Neural cell (in vitro differentiated cells): ENCODE measurements around the gene C8A. TPM values are rescaled to one million over a fixed set of nuclear protein-coding genes. Genes with fewer than 3 reads are reported as not detected.

Experiments
- H2AFZ ChIP-seq: fragments of 200-600, 300-800 bp; sonication (generic), shearing (Covaris generic); 2 replicates; pipeline ENCODE4 v1.6.0; 2014; ENCODE audit warnings: low read depth, mild to moderate bottlenecking, antibody characterized with exemption, low read length, moderate library complexity
- H3F3A ChIP-seq: fragments of 200-600 bp; shearing (Covaris generic); 2 replicates; pipeline ENCODE4 v1.6.1; 2016; ENCODE audit warnings: mild to moderate bottlenecking, moderate library complexity, mixed read lengths, antibody characterized with exemption, low read length; ENCODE audit not compliant: insufficient read depth, poor library complexity, severe bottlenecking
- H3K27ac ChIP-seq: fragments of 200-600, 300-800 bp; sonication (generic), shearing (Covaris generic); 2 replicates; pipeline ENCODE4 v1.5.1; 2014; ENCODE audit warnings: mild to moderate bottlenecking, low read length, moderate library complexity
- H3K27me3 ChIP-seq: fragments of 300-800, 200-600 bp; sonication (generic), shearing (Covaris generic); 2 replicates; pipeline ENCODE4 v1.6.0; 2014; ENCODE audit warnings: mild to moderate bottlenecking, low read depth, low read length, moderate library complexity; ENCODE audit not compliant: insufficient read depth
- H3K36me3 ChIP-seq: fragments of 300-800, 200-600 bp; sonication (generic), shearing (Covaris generic); 2 replicates; pipeline ENCODE4 v1.5.1; 2014; ENCODE audit warnings: mild to moderate bottlenecking, antibody characterized with exemption, low read length, moderate library complexity; ENCODE audit not compliant: insufficient read depth
- H3K4me2 ChIP-seq: fragments of 300-800, 200-600 bp; sonication (generic), shearing (Covaris generic); 2 replicates; pipeline ENCODE4 v1.6.0; 2014; ENCODE audit warnings: mild to moderate bottlenecking, low read length
- H3K4me3 ChIP-seq: fragments of 300-800, 200-600 bp; sonication (generic), shearing (Covaris generic); 2 replicates; pipeline ENCODE4 v1.5.1; 2014; ENCODE audit warnings: mild to moderate bottlenecking, low read length, moderate library complexity
- H3K79me2 ChIP-seq: fragments of 200-600 bp; shearing (Covaris generic); replicated peaks from 2 replicates; pipeline ENCODE4 v1.6.0; 2014; ENCODE audit warnings: mild to moderate bottlenecking, low read length, moderate library complexity; ENCODE audit not compliant: insufficient read depth
- H3K9ac ChIP-seq: fragments of 300-800, 200-600 bp; sonication (generic), shearing (Covaris generic); 2 replicates; pipeline ENCODE4 v1.6.1; 2016; ENCODE audit warnings: mild to moderate bottlenecking, low read length, mixed read lengths
- H3K9me2 ChIP-seq: fragments of 200-600 bp; shearing (Covaris generic); 2 replicates; pipeline ENCODE4 v1.6.1; 2016; ENCODE audit warnings: mild to moderate bottlenecking, low read length, mixed read lengths; ENCODE audit not compliant: insufficient read depth
- H3K9me3 ChIP-seq: fragments of 200-600, 300-800 bp; sonication (generic), shearing (Covaris generic); 2 replicates; pipeline ENCODE4 v1.6.1; 2016; ENCODE audit warnings: mild to moderate bottlenecking, mixed run types, low read length, moderate library complexity, mixed read lengths
- H4K20me1 ChIP-seq: fragments of 200-600 bp; shearing (Covaris generic); 2 replicates; pipeline ENCODE4 v1.6.1; 2016; ENCODE audit warnings: mild to moderate bottlenecking, mixed run types; ENCODE audit not compliant: insufficient read depth
- EP300 ChIP-seq: fragments of 450-650 bp; conservative IDR thresholded peaks from 2 replicates; pipeline ENCODE4 v1.6.1; 2014; ENCODE audit warnings: antibody characterized with exemption, mild to moderate bottlenecking, moderate library complexity; ENCODE audit not compliant: poor library complexity, severe bottlenecking
- EZH2 ChIP-seq: fragments of 200-600, 300-800 bp; shearing (Covaris generic), sonication (generic); IDR thresholded peaks from 2 replicates; pipeline ENCODE4 v1.6.1; 2014; ENCODE audit warnings: antibody characterized with exemption, low read length, borderline replicate concordance, mild to moderate bottlenecking; ENCODE audit not compliant: insufficient read depth, poor library complexity, severe bottlenecking
- MXI1 ChIP-seq: fragments of 450-650 bp; conservative IDR thresholded peaks from 2 replicates; pipeline ENCODE4 v1.6.1; 2014; ENCODE audit warnings: antibody characterized with exemption, mild to moderate bottlenecking; ENCODE audit not compliant: poor library complexity, severe bottlenecking
- POLR2AphosphoS5 ChIP-seq: IDR thresholded peaks from 2 replicates; pipeline ENCODE4 v1.6.1; 2012
- RAD21 ChIP-seq: fragments of 450-650 bp; conservative IDR thresholded peaks from 2 replicates; pipeline ENCODE4 v1.6.1; 2014; ENCODE audit warnings: antibody characterized with exemption, mild to moderate bottlenecking, moderate library complexity
- REST ChIP-seq: IDR thresholded peaks from 2 replicates; pipeline ENCODE4 v1.6.1; 2012; ENCODE audit warnings: borderline replicate concordance
- SMC3 ChIP-seq: fragments of 450-650 bp; conservative IDR thresholded peaks from 2 replicates; pipeline ENCODE4 v1.6.1; 2014; ENCODE audit warnings: antibody characterized with exemption, mild to moderate bottlenecking, moderate library complexity; ENCODE audit not compliant: poor library complexity
- TAF1 ChIP-seq: IDR thresholded peaks from 2 replicates; pipeline ENCODE4 v1.6.1; 2012; ENCODE audit warnings: low read depth
- polyA plus RNA-seq: library from polyadenylated mRNA; depleted of rRNA; stranded (reverse); fragments of >200 nt; gene quantifications from 2 replicates; pipeline ENCODE4 v1.2.3, GENCODE V29; 2014
- TF ChIP-seq, protein P1 (sequence below): fragments of 450-650 bp; IDR thresholded peaks from 2 replicates; pipeline ENCODE4 v1.5.1; 2014; ENCODE audit warnings: antibody characterized with exemption, mild to moderate bottlenecking, moderate library complexity; ENCODE audit not compliant: poor library complexity, severe bottlenecking

The C8A gene
- polyA plus RNA-seq, 1 donor from 2014 or later, result not detected

DNA sequence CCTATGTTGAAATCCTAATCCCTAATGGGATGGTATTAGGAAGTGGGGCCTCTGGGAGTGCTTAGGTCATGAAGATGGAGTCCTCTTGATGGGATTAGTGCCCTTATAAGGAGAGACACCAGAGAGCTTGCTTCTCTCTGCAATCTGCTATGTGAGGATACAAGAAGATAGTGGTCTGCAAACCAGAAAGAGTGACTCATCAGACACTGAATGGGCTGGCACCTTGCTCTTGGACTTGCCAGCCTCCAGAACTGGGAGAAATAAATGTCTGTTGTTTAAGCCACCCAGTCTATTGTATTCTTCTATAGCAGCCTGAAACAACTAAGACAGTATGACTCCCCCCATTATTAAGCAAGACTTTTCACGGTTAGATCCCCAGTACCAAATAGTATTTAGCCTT lies 67.9 kb downstream of the C8A start:
- Histone ChIP-seq H3K9ac (no peak overlapping the region), H3K4me3 (no peak overlapping the region), H4K20me1 (no peaks in the 10 kb centered on the region)

DNA sequence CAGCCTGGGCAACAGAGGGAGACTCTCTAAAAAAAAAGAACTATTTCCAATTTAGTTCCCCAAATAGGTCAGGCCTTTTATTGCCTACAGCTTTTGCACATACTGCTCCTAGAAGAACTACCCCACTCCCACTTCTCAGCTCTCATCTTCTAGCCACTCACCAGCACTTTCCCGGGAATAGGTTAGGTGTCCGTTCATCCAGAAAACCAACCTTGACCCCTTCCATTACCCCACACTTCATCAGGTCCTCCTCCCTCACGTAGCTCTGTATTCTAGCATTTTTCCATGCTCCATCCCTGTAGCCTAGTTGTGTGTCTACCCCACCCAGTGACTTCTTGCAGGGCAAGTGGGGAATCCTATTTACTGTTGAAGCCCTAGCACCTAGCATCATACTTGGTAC lies 68.6 kb downstream of the C8A start:
- no peak overlapping the region for H3K4me2 ChIP-seq
- H3K9ac ChIP-seq, result no peak overlapping the region
- H3K27ac ChIP-seq, result no peak overlapping the region
- no peaks in the 10 kb centered on the region for H3K9me2 ChIP-seq
- TF ChIP-seq RAD21, result no peak
- TF ChIP-seq REST, result no peak
- TF ChIP-seq, protein P1, sequence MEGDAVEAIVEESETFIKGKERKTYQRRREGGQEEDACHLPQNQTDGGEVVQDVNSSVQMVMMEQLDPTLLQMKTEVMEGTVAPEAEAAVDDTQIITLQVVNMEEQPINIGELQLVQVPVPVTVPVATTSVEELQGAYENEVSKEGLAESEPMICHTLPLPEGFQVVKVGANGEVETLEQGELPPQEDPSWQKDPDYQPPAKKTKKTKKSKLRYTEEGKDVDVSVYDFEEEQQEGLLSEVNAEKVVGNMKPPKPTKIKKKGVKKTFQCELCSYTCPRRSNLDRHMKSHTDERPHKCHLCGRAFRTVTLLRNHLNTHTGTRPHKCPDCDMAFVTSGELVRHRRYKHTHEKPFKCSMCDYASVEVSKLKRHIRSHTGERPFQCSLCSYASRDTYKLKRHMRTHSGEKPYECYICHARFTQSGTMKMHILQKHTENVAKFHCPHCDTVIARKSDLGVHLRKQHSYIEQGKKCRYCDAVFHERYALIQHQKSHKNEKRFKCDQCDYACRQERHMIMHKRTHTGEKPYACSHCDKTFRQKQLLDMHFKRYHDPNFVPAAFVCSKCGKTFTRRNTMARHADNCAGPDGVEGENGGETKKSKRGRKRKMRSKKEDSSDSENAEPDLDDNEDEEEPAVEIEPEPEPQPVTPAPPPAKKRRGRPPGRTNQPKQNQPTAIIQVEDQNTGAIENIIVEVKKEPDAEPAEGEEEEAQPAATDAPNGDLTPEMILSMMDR, result no peak
- no peak for TF ChIP-seq MXI1
- H3K79me2 ChIP-seq, result no peaks in the 10 kb centered on the region
- no peaks in the 10 kb centered on the region for H3K36me3 ChIP-seq
- no peak overlapping the region for H2AFZ ChIP-seq
- no peaks in the 10 kb centered on the region for H3K9me3 ChIP-seq
- H3K4me3 ChIP-seq, result no peak overlapping the region
- no peaks in the 10 kb centered on the region for H3K27me3 ChIP-seq
- no peaks in the 10 kb centered on the region for H4K20me1 ChIP-seq
- no peaks in the 10 kb centered on the region for H3F3A ChIP-seq

More for the DNA sequence above, 67.9 kb downstream of the C8A start:
- TF ChIP-seq EP300 (no peak), RAD21 (no peak), REST (no peak), TAF1 (no peak), SMC3 (no peak), POLR2AphosphoS5 (no peak), EZH2 (no peak), MXI1 (no peak)
- TF ChIP-seq, protein P1, result no peak
- no peaks in the 10 kb centered on the region for H3K9me3 ChIP-seq
- no peak overlapping the region for H3K4me2 ChIP-seq
- no peaks in the 10 kb centered on the region for H3K79me2 ChIP-seq
- H2AFZ ChIP-seq, result no peak overlapping the region
- H3F3A ChIP-seq, result no peaks in the 10 kb centered on the region
- no peaks in the 10 kb centered on the region for H3K36me3 ChIP-seq
- H3K27ac ChIP-seq, result no peak overlapping the region
- no peaks in the 10 kb centered on the region for H3K27me3 ChIP-seq
- H3K9me2 ChIP-seq, result no peaks in the 10 kb centered on the region
